ENCODE data around the gene LHX6.

The LHX6 gene

GRCh38 chr9:122228568-122229484 is at the start of gene LHX6:
TSS of gene LHX6 (minus strand) at chr9:122228957. CDS start at chr9:122228740, 217 bp downstream.
- no peak for DNase-seq

GRCh38 chr9:122277285-122277897 is 48.6 kb upstream of the LHX6 start:
- DNase-seq = no peak

DNA sequence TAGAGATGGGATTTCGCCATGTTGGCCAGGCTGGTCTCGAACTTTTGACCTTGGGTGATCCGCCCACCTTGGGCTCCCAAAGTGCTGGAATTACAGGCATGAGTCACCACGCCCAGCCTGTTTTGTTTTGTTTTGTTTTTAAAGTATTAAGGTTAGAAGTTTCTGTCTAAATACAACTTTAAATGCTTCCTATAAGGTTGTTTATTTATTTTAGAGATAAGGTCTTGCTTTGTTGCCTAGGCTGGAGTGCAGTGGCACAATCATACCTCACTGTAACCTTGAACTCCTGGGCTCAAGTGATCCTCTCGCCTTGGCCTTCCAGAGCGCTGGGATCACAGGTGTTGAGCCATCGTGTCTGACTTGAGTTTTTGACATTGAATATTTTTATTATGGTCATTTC is 47.3 kb upstream of the LHX6 start:
- no peak for DNase-seq

DNA sequence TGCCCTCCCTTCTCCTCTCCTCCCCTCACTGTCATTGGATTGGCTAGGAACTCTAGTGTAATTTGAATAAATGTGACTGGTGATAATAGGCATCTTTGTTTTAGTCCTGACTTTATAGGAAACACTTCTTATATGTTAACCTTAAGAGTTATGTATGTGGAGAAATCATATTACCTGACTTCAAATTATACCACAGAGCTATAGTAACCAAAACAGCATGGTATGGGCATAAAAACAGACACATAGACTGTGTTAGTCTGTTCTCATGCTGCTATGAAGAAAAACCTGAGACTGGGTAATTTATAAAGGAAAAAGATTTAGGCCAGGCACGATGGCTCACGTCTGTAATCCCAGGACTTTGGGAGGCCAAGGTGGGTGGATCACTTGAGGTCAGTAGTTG is 45.3 kb upstream of the LHX6 start:
- DNase-seq = no peak

DNA sequence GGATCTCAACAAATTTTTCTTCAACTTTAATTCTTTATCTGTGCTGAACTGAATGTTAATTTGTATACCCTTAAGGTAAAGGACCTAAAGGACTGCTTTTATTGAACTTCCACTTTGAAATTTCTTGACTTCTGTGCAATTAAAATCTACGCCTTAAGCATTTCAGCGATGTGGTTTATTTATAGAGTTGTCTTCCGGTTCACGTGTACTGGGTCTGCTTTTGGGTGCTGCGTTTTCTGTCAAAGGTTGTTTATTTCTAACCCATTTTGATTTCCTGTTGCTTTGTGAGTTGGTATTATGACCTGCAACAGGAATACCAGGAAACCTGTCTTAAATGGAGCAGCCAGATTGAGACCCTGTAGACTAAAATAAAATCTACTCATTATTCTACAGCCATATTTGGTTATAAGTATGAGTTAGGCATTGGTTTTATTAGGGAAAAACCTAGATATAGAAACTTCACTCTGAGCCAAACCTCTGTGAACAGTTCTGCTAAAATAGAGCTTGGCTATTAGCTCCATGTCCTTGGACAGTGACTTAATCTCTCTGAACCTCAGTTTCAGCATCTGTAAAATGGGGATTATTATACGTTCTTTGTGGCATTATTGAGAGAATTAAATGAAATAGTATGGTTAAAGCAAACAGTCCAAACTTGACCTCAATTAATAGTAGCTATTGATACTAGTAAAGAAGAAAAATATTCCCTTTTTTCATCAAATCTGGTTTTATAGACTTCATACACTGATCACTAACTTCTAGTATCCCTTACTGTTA is 39.5 kb upstream of the LHX6 start:
- no peak for DNase-seq

DNA sequence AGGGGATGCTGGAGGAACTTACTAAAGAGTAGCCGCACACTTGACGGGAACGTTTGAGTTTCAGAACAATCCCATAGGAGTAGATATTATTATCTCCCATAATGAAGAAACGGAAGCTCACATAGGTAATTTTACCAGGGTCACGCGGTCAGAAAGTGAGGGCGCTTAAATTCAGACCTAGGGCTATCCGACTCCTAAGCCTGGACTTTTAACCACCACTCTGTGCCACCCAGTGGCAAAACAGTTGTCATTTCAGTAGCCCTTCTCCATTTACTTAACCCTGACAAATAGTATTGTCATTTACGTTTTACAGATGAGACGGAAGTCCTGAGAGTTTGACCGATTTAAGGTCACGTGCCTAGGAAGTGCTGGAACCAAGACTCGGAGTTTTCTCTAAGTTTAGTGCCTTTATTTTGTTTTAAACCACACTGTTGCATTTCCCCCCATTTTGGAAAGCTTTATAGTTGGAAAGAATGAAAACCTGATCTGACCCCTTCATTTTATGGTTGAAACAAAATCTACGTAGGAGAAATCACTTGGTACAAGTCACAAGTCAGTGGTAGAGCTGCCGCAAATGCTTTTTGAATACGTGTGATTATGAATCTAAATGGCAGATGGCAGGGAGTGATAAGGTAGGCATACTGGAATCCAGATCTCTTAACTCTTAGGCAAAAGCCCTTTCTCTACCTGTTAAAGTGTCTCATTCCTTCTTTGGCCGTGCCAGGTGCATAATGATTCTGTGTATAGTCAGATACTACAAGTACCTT is 36.6 kb upstream of the LHX6 start:
- no peak for DNase-seq

- DNase-seq = peak; percentile 84
These were observed 35.8 kb upstream of the LHX6 start, which contains the start of the genes MRRF and RBM18 for GRCh38 chr9:122264360-122265148. TSS of gene MRRF (plus strand) at chr9:122264882. CDS start at chr9:122270892, 6,010 bp downstream. TSS of gene RBM18 (minus strand) at chr9:122264840. CDS start at chr9:122261492, 3,348 bp downstream.

DNA sequence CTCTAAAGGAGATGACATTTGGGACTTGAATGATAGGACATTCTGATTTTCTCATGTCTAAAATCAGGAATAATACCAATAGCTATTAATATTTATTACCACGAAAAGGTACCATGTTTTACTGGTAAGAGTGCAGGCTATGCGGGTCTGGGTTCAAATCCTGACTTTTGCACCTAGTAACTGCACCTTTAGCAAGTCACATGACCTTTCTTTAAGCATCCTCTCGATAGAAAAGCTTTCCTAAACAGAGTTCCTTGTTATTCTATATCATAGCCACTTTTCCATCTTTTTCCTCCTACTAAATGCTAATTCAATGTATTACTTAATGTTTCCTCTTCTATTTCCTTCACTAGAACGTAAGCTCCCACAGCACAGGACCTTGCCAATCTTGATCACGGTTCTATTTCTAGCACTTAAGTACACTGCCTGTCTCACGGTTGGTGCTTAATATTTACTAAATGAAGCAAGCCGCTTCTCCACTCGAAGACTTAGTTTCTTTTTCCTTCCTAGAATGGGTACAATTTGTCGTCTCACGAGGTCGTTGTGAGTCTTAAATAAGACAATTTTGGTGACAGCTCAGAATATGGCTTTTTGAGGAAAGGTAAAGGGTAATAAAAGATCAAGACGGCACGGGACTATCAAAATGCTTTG is 35.1 kb upstream of the LHX6 start:
- DNase-seq = no peak

DNA sequence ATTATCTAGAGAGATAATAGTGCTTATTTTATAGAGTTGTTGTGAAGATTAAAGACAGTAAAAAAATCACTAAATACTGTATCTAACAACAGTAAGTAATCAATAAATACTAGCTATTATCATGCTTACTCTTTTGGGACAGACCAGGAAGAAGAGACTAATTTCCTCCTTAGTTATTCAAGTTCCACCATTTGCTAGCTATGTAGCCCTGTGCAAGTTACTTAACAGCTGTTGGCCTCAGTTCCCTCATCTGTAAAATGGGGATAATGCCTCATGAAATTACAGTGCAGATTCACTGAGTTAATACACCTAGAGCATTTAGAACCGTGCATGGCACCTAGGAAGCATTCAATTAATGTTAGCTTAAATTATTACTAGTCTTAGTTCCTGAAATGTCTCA is 33.3 kb upstream of the LHX6 start:
- DNase-seq = no peak

DNA sequence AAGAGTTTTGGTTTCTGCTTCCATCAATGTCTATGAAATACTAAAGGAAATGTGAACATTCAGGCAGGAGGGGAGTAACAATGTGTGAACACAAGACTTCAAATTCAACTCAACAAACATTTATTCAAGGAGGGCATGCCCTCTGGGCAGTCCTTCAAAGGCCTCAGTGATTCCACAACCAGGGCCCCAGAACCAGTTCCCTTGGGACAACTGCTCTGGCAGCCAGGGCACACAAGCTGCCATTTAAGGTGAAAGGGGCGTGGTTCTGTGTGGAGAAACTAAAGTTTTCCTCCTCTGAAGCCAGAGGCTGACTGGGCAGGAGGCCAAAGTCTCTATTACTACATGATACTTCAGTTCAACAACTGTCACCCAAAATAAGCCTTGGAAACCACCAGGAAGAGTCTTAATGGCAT is 32.7 kb upstream of the LHX6 start:
- no peak for DNase-seq

- no peak for DNase-seq
These were observed 30.2 kb upstream of the LHX6 start for GRCh38 chr9:122258886-122259415.

DNA sequence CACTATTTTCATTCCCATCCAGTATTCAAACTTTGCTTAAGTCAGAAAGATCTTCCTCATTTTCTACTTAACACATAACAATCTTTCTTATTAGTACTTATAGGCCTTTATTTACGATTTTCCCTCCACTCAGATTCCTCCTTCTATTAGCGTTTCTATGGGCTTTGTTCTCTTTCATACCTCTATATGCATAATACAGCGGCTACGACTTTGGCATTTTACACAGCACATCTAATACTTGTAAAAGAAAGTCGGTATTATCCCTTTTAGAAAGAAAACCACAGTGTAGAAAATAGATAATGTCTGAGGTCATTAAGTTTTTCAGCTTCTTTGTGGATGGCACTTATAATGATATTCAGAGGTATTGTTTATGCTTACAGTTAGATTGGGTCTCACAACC is 27.4 kb upstream of the LHX6 start:
- no peak for DNase-seq

- no peak for DNase-seq
These were observed 26.0 kb upstream of the LHX6 start for GRCh38 chr9:122254761-122255160.

- no peak for DNase-seq
These were observed 24.0 kb upstream of the LHX6 start for GRCh38 chr9:122252796-122253195.

- peak; percentile 34 for DNase-seq
These were observed 22.6 kb upstream of the LHX6 start for GRCh38 chr9:122251351-122251750.

GRCh38 chr9:122248448-122248865 is 19.7 kb upstream of the LHX6 start:
- peak; percentile 4 for DNase-seq

DNA sequence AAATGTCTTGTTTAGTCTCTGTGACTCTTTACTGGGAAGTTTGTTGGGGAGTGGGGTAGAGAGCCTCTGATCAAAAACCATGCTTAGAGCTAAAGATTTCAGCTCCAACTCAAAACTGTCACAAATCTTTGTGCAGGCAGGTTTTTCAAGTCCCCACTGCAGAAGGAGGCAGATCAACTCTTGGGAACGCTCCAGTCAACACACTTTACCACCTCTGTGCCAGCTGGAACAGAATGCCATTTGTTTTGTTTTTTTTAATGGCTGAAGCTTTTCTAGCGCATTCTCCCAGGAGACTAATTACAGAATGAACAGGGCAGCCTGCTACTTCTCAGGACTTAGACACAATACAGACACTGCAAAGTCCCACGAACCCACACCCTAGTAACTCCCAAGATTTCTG is 17.9 kb upstream of the LHX6 start:
- DNase-seq = peak; percentile 23

- no peak for DNase-seq
These were observed 15.6 kb upstream of the LHX6 start for GRCh38 chr9:122244349-122244748.

- peak; percentile 26 for DNase-seq
These were observed 11.0 kb upstream of the LHX6 start for GRCh38 chr9:122239722-122240121.

DNA sequence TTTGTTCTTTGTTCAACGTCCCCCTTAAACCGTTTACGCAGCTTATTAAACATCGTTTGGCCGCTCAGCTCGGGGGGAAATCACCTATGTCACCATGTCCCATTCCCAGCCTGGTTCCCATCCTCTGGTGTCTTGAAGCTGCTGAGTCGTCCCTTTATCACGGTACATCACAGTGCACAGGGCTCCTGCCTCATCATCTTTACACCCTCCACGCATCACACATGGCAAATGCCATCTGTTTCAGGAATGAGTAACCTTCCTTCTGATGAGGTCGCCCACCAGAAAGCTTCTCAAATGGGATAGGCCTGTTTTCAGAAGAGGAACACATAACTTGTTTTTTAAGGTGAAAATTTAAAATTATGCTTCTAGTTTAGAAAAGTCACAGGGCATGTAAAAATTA is 7.9 kb upstream of the LHX6 start:
- no peak for DNase-seq
